Stimulated activated effector memory CD8-positive, alpha-beta T cell treated with anti-CD3 and anti-CD28 coated beads, Interleukin-12 subunit alpha, Interleukin-12 subunit beta, amount 100 ng/mL, for 72 hours (primary cell): ENCODE measurements around the gene FKBP2.
A peak's percentile ranks its signal among the peaks of the same experiment; 100 is the strongest.

Source experiments
- ATAC-seq: fragments of 150-1000 bp; cut with Tn5 transposase; 2 replicates; pipeline ENCODE4 v1.10.0; 2021
- DNase-seq, 2 donors: peaks; one replicate each; pipeline ENCODE4 v3.0.0; 2021 to 2022; ENCODE audit warnings: low spot score in 2 of 2
- H3K27ac Mint-ChIP-seq: one replicate; pipeline ENCODE4 v1.8.0; 2022; ENCODE audit warnings: mild to moderate bottlenecking, mixed read lengths
- H3K36me3 Mint-ChIP-seq: one replicate; pipeline ENCODE4 v1.8.0; 2022; ENCODE audit warnings: mild to moderate bottlenecking, mixed read lengths
- H3K4me1 Mint-ChIP-seq: one replicate; pipeline ENCODE4 v1.8.0; 2022; ENCODE audit warnings: mixed read lengths
- H3K4me3 Mint-ChIP-seq: one replicate; pipeline ENCODE4 v1.8.0; 2022; ENCODE audit warnings: mild to moderate bottlenecking, mixed read lengths
- H3K9me3 Mint-ChIP-seq: one replicate; pipeline ENCODE4 v1.8.0; 2022; ENCODE audit warnings: mixed read lengths

FKBP2 gene

DNA sequence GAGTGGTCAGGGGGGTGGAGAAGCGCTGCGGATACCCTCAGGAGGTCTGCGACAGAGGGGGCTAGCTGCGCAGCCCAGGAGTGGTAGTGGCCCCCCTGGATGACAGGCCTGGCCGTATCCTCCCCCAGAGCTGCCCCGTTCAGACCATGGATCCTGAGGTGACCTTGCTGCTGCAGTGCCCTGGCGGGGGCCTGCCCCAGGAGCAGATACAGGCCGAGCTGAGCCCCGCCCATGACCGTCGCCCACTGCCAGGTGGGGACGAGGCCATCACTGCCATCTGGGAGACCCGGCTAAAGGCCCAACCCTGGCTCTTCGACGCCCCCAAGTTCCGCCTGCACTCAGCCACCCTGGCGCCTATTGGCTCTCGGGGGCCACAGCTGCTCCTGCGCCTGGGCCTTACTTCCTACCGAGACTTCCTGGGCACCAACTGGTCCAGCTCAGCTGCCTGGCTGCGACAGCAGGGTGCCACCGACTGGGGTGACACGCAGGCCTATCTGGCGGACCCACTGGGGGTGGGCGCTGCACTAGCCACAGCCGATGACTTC lies 14.3 kb upstream of the FKBP2 start:
- peaks cover 44% of the 10 kb centered on the region for H3K4me1 Mint-ChIP-seq
- ATAC-seq (peak; percentile 62), DNase-seq (peak; percentile 52 to 78)
- no peaks in the 10 kb centered on the region for H3K9me3 Mint-ChIP-seq
- peak overlapping the region; percentile 86 for H3K27ac Mint-ChIP-seq
- peak overlapping the region; percentile 87 for H3K4me3 Mint-ChIP-seq
- H3K36me3 Mint-ChIP-seq: peaks cover 56% of the 10 kb centered on the region

- no peak for ATAC-seq
- Mint-ChIP-seq H3K27ac (peak overlapping the region; percentile 86), H3K36me3 (peaks cover 47% of the 10 kb centered on the region), H3K4me1 (peaks cover 53% of the 10 kb centered on the region), H3K4me3 (peak overlapping the region; percentile 87), H3K9me3 (no peaks in the 10 kb centered on the region)
- no peak for DNase-seq
Observed at GRCh38 chr11:64227405-64227956, 13.4 kb upstream of the FKBP2 start.

DNA sequence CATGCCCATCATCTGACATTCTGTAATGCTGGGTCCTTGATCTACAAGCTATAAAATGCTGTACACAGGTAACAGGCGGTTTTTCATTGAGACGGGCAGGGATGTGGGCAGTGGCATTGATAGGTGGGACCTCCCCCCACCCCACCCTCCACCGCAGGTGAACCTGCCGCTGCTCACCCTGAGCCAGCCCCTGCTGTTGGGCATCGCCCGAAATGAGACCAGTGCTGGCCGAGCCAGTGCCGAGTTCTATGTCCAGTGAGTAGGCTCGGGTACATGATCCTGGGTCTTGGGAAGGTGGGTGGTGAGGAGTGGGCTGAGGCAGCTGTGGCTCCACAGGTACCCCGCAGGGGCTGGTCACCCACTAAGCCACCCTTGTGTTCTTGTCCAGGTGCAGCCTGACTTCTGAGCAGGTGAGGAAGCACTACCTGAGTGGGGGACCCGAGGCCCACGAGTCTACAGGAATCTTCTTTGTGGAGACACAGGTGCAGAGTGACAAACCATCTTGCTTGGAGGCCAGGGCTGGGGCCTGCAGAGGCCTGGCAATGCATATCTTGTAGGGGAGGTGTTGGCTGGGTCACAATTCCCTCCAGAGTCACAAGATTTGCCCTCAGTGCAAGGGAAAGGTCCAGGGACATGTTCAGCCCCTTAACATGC lies 11.7 kb upstream of the FKBP2 start:
- DNase-seq (peak in 1 of 2 donors; percentile 53), ATAC-seq (no peak)
- H3K4me3 Mint-ChIP-seq: peak overlapping the region; percentile 77
- peaks cover 29% of the 10 kb centered on the region for H3K36me3 Mint-ChIP-seq
- H3K4me1 Mint-ChIP-seq: peaks cover 55% of the 10 kb centered on the region
- peak overlapping the region; percentile 86 for H3K27ac Mint-ChIP-seq
- H3K9me3 Mint-ChIP-seq: no peaks in the 10 kb centered on the region

DNA sequence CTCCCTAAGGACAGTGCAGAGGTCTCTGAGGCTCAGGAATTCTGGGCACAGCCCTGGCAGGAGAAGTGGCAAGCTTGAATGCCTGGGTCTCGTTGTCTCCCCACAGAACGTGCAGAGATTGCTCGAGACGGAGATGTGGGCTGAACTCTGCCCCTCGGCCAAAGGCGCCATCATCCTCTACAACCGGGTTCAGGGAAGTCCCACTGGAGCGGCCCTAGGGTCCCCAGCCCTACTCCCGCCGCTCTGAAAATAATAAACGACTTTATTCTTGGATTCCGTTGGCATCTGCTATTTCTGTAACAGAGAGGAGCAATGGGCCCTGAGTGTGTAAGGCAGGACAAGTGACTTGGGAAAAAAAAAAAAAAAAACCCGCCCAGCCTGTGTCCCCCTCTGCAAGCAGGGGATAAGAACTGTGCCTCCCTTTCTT lies 11.1 kb upstream of the FKBP2 start:
- ATAC-seq: no peak
- peaks cover 49% of the 10 kb centered on the region for H3K4me1 Mint-ChIP-seq
- H3K36me3 Mint-ChIP-seq: peaks cover 24% of the 10 kb centered on the region
- DNase-seq: no peak
- peak overlapping the region; percentile 86 for H3K27ac Mint-ChIP-seq
- H3K9me3 Mint-ChIP-seq: no peaks in the 10 kb centered on the region
- peak overlapping the region; percentile 77 for H3K4me3 Mint-ChIP-seq

DNA sequence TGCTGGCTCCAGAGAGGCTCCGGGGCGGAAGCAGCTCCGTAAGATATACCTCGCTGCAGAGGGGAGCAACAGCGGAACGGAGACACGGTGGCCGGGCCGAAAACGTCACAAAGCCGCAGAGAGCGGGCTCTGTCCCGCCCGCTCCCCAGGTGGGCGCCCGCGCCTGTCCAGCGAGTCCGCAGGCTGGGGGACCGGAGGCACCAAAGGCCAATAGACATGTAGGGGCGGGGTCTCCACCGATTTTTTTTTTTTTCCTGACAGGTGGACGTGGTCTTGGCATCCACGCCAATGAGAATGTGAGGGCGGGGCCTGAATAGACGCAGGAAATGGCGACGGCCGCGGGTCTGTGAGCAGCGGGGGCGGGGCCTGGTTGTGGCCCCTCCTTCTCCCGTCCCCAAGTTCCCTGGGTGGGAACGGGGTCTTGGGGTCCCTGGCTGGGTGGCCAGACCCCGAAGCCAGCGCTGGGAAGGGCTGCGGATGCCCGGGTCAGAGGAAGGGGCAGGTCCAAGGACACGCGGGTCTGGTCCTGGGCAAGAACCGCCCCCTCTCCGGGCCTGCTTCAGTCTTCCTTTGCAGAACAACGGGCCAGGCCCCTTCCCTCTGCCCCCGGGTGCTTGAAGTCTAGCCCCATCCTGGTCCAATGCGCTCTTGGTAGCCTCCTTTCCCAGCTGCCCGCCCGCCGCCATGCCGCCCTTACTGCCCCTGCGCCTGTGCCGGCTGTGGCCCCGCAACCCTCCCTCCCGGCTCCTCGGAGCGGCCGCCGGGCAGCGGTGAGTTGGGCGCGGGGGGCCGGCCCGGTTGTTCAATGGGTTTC lies 10.5 kb upstream of the FKBP2 start, which contains the start of gene DNAJC4:
TSS of gene DNAJC4 (plus strand) at position 378 of the 814 bp plus-strand sequence. CDS start at position 685, 307 bp downstream.
- Mint-ChIP-seq H3K9me3 (no peaks in the 10 kb centered on the region), H3K4me3 (peak within 1 kb of the TSS; percentile 77), H3K4me1 (peaks cover 49% of the 10 kb centered on the region), H3K36me3 (peaks cover 22% of the 10 kb centered on the region), H3K27ac (peak within 1 kb of the TSS; percentile 86)
- DNase-seq (peak; percentile 77 to 97), ATAC-seq (peak; percentile 60)

DNA sequence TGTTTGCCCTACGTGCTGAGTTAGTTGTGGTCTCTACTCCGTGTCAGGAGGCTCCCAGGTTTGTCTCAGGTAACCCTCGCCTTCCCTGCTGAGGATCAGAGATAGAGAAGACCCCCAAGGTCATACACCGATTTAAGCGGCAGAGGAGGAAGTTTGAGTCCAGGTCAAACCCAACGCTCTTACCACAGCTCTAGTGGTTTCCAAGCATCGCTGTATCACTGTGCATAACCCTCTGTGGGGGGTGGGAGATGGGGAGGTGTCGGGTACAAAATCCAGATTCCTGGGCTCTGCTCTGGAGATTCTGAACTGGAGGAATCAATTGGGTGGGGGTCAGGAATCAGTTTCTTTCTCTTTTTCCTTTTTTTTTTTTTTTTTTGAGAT lies 9.9 kb upstream of the FKBP2 start:
- H3K27ac Mint-ChIP-seq: peak overlapping the region; percentile 86
- no peaks in the 10 kb centered on the region for H3K9me3 Mint-ChIP-seq
- ATAC-seq: no peak
- H3K36me3 Mint-ChIP-seq: peaks cover 24% of the 10 kb centered on the region
- peak overlapping the region; percentile 77 for H3K4me3 Mint-ChIP-seq
- no peak for DNase-seq
- peaks cover 52% of the 10 kb centered on the region for H3K4me1 Mint-ChIP-seq

DNA sequence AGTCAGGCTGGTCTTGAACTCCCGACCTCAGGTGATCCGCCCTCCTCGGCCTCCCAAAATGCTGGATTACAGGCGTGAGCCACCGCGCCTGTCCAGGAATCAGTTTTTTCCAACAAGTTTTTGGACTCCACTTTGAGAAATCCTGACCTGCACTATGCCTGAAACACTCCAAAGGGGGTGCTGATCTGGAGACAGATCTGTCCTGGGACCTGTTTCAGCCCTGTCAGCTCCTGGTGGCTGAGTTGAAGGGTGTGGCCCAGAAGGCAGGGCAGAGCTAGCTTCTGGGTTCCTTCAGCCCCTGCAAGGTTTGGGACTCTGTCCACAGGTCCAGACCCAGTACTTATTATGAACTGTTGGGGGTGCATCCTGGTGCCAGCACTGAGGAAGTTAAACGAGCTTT lies 9.3 kb upstream of the FKBP2 start:
- DNase-seq (no peak), ATAC-seq (no peak)
- H3K36me3 Mint-ChIP-seq: peaks cover 29% of the 10 kb centered on the region
- peak overlapping the region; percentile 77 for H3K4me3 Mint-ChIP-seq
- H3K9me3 Mint-ChIP-seq: no peaks in the 10 kb centered on the region
- peak overlapping the region; percentile 61 for H3K27ac Mint-ChIP-seq
- H3K4me1 Mint-ChIP-seq: peaks cover 52% of the 10 kb centered on the region

- H3K9me3 Mint-ChIP-seq: no peaks in the 10 kb centered on the region
- H3K27ac Mint-ChIP-seq: peak overlapping the region; percentile 61
- H3K4me1 Mint-ChIP-seq: peaks cover 45% of the 10 kb centered on the region
- DNase-seq (no peak), ATAC-seq (no peak)
- peaks cover 38% of the 10 kb centered on the region for H3K36me3 Mint-ChIP-seq
- H3K4me3 Mint-ChIP-seq: peak overlapping the region; percentile 77
Observed at GRCh38 chr11:64232182-64232966, 8.5 kb upstream of the FKBP2 start.

GRCh38 chr11:64232967-64233315 lies 8.0 kb upstream of the FKBP2 start:
- Mint-ChIP-seq H3K9me3 (no peaks in the 10 kb centered on the region), H3K36me3 (peaks cover 43% of the 10 kb centered on the region), H3K4me1 (peaks cover 40% of the 10 kb centered on the region), H3K4me3 (peak overlapping the region; percentile 77), H3K27ac (peak overlapping the region; percentile 61)
- DNase-seq (no peak), ATAC-seq (no peak)

- peak; percentile 68 for ATAC-seq
Observed at GRCh38 chr11:64233913-64234586, 6.8 kb upstream of the FKBP2 start, which contains the start of gene VEGFB. TSS of gene VEGFB (plus strand) at chr11:64234584. CDS start at chr11:64234834, 250 bp downstream.

DNA sequence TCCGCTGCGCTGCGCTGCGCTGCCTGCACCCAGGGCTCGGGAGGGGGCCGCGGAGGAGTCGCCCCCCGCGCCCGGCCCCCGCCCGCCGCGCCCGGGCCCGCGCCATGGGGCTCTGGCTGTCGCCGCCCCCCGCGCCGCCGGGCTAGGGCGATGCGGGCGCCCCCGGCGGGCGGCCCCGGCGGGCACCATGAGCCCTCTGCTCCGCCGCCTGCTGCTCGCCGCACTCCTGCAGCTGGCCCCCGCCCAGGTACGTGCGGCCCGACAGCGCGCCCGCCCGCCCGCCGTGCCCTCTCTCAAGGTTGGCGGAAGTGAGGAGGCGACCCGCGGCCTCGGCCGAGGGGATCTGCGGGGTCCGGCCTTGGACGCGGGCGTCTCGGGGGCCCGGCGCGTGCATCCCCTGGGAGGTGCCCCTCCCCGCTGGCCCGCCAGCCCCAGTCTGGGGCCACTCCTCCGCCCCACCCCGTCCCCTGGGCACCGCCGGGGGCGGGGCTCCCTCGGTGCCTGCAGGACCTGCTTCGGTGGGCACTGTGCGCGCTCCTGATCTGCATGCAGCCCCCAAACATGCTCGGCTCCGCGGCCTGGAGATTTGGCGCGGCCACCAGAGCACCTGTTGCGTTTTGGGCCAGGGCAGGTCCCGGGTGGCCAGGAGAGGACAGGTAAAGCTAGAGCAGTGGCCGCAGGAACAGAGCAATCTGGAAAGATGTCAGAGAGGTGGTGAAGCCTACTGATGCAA lies 6.1 kb upstream of the FKBP2 start:
- Mint-ChIP-seq H3K27ac (peak overlapping the region; percentile 73), H3K4me3 (peak overlapping the region; percentile 81), H3K4me1 (peaks cover 34% of the 10 kb centered on the region), H3K36me3 (peaks cover 40% of the 10 kb centered on the region), H3K9me3 (no peaks in the 10 kb centered on the region)
- DNase-seq (peak; percentile 52 to 78), ATAC-seq (peak; percentile 68)

More at GRCh38 chr11:64233913-64234586, 6.8 kb upstream of the FKBP2 start, which contains the start of gene VEGFB:
- H3K4me3 Mint-ChIP-seq: peak within 1 kb of the TSS; percentile 81
- peaks cover 38% of the 10 kb centered on the region for H3K4me1 Mint-ChIP-seq
- DNase-seq: peak; percentile 58 to 80
- no peaks in the 10 kb centered on the region for H3K9me3 Mint-ChIP-seq
- peaks cover 41% of the 10 kb centered on the region for H3K36me3 Mint-ChIP-seq
- peak within 1 kb of the TSS; percentile 73 for H3K27ac Mint-ChIP-seq

DNA sequence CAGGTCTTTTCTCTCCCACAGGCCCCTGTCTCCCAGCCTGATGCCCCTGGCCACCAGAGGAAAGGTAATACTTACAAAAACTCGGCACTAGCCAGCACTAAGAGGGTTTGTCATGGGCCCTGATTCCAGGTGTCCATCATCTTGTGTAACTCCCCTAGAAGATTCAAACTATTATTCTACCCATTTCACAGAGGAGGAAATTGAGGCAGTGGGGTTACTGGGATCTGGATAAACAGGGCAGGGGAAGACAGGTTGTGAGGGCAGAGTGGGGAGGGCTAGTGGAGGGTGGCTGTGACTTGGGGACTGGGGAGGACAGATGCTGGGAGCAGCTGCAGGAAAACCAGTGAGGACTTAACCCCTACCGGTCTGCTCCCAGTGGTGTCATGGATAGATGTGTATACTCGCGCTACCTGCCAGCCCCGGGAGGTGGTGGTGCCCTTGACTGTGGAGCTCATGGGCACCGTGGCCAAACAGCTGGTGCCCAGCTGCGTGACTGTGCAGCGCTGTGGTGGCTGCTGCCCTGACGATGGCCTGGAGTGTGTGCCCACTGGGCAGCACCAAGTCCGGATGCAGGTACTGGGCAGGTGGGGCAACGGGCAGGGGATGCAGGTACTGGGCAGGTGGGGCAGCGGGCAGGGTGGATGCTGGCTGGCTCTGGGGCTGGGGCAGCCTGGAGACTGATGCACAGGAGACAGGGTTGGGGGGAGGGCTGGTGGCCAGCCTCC lies 5.3 kb upstream of the FKBP2 start:
- H3K4me3 Mint-ChIP-seq: peak overlapping the region; percentile 81
- ATAC-seq: no peak
- peaks cover 47% of the 10 kb centered on the region for H3K36me3 Mint-ChIP-seq
- DNase-seq: no peak
- peak overlapping the region; percentile 73 for H3K27ac Mint-ChIP-seq
- no peaks in the 10 kb centered on the region for H3K9me3 Mint-ChIP-seq
- H3K4me1 Mint-ChIP-seq: peaks cover 38% of the 10 kb centered on the region

GRCh38 chr11:64237484-64237951 lies 3.4 kb upstream of the FKBP2 start:
- ATAC-seq: no peak
- Mint-ChIP-seq H3K9me3 (no peaks in the 10 kb centered on the region), H3K4me1 (peaks cover 39% of the 10 kb centered on the region), H3K4me3 (no peak overlapping the region), H3K27ac (peak overlapping the region; percentile 68), H3K36me3 (peaks cover 66% of the 10 kb centered on the region)
- no peak for DNase-seq
